ENCODE measurements around the gene SEMA6D.

The SEMA6D gene, protein sequence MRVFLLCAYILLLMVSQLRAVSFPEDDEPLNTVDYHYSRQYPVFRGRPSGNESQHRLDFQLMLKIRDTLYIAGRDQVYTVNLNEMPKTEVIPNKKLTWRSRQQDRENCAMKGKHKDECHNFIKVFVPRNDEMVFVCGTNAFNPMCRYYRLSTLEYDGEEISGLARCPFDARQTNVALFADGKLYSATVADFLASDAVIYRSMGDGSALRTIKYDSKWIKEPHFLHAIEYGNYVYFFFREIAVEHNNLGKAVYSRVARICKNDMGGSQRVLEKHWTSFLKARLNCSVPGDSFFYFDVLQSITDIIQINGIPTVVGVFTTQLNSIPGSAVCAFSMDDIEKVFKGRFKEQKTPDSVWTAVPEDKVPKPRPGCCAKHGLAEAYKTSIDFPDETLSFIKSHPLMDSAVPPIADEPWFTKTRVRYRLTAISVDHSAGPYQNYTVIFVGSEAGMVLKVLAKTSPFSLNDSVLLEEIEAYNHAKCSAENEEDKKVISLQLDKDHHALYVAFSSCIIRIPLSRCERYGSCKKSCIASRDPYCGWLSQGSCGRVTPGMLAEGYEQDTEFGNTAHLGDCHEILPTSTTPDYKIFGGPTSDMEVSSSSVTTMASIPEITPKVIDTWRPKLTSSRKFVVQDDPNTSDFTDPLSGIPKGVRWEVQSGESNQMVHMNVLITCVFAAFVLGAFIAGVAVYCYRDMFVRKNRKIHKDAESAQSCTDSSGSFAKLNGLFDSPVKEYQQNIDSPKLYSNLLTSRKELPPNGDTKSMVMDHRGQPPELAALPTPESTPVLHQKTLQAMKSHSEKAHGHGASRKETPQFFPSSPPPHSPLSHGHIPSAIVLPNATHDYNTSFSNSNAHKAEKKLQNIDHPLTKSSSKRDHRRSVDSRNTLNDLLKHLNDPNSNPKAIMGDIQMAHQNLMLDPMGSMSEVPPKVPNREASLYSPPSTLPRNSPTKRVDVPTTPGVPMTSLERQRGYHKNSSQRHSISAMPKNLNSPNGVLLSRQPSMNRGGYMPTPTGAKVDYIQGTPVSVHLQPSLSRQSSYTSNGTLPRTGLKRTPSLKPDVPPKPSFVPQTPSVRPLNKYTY

DNA sequence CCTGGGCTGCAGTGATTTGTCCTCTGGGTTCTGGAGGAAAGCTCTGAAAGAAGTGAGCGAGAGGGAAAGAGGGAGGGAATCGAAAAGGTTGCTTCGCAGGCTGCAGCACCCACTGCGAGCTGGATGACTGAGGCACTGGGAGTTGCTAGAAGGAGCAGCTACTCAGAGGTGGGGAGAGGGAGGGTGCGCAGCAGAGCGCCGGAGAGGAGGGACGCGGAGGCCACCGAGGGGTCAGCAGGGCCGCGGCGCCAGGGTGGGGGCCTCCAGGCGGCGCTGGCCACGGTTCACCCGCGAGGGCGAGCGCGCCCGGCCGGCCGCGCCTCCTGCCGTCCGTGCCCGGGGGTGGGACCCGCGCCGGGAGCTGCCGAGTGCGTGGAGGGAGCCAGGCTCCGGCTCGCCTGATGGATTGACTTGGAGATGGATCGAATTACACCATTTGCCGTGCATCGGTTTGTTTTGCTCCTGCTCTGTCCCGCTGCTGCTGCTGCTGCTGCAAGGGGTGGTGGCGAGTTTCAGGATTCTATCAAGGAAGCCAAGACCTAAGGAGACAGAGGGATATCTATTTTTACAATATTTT, at the start of gene SEMA6D:
SEMA6D (plus strand) TSS at position 470 of the 577 bp plus-strand sequence. CDS start 42,294 bp downstream, outside the sequence.
- DNase-seq (ENCODE audit: low read depth) = no peak

DNA sequence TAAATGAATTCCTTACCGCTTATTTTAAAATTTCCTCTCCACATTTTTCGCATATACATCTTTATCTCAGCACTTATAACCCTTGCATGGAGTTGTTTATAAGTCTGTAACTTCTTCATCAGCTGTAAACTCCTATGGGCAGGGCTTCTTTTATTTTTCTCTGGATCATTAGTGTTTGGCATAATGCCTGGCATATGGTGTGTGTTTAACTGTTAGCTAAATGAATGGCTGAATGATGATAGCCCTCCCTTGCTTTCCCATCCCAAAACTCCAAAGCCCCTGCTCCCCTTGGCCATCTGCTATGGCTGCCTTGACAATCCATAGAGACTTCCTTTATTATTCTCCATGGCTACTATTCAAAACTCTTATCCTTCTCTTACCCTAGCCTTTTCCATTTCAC, 48.1 kb upstream of the SEMA6D start:
- DNase-seq (ENCODE audit: low read depth) = no peak

DNA sequence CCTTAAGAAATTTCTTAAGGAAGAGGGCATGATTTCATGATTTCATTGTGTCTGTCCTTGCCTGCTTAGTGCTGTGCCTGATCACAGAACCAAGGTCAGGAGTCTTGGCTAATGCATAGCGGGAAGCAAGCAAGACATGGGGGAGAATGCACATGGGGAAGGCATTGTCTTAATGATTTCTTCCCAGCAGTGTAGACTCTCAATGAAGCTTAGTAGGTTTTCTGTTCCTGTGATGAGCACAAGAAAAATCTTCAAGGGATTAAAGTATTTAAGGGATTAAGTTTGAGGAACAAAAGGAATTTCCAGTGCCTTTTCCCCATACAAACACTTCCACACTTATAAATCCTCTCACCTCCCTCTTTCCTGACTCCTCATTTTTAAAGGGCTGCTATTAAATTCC, 46.9 kb upstream of the SEMA6D start:
- no peak for DNase-seq (ENCODE audit: low read depth)

DNA sequence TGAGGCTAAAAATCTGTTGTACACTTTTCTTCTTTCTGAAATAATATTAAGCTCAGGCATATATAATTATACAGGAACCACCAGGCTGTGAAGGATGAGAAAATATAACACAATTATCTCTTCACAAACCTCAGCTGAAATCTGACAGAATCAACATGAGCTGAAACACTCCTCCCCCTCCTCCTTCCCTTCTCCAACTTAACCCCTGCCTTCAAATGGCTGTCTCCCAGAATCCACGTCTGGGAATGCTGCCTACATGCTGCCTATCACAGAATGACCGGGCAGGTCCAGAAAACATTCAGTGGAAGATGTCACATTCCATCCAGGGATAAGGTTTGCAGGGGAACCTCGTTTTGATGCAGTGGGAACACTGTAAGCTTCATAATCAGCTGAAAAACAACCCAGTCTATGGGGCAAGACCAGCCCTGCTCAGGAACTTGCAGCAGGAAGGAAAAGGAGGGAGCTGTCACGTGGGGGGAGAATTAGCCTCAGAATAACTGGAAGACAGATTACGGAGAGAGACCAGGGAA, 44.0 kb upstream of the SEMA6D start:
- no peak for DNase-seq (ENCODE audit: low read depth)

DNA sequence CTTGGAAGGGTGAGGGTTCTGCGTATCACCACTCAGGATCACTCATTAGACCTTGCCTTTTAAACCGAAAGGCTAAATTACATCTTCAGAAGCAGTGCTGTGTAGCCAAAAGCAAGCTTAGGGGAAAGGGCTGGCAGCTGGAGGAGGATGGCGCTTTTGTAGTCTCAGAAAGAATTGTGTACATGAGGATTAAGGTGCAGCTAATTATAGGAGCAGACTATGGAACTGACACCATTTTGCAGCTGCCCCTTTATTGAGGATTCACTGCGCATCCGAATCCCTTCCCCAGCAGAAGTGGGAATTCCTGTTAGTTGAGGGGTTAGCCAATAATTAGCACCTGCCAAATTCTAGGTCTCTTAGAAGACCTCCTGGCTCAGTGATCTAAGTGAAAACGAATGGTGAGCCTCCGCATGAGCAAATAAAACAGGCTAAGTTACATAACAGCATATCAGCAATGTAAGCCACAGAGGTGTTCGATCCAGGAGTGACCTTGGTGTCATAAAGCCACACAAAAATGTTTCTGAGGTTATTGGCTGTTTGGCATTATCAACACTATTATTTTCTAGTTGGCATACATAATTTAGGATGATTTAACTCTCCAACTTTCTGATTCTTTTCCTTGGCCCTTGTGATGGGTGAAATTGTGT, 42.6 kb upstream of the SEMA6D start:
- DNase-seq (ENCODE audit: low read depth) = no peak

DNA sequence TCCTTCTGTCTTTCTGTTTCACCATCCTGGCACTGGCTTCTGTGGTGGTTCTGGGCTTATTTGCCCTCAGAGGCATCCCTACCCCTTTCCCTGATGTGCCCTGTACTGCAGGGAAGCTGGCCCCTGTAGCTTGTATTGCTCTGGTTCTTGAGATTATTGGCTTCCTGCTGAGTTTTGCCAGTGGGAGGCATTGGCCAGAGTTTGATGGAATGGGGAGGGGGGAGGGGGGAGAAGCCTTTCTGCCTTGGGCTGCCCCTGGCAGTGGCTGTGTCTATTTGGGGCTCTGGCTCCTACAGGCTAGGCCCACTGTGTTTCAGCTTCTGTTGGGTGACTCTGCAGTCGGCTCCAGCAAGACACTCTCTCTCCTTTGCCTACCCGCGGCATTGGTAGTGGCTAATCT, 41.6 kb upstream of the SEMA6D start:
- DNase-seq (ENCODE audit: low read depth) = no peak

DNA sequence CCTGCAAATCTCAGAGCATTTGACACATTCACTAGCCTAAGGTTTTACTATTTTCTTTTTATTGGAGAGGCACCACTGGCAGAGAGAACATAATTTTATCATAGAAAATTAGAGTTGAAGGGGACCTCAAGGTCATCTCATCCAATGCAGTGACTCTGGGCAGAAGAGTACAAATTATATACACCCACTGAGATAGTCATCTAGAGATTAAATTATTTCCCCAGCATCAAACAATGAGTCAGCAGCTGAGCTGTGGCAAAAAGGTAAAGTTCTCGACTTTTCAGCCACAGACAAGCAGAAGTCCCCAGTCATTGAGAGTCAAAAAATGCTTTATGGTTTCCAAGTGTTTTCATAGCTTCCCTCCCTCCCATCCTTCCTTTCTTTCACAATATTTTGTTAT, 39.3 kb upstream of the SEMA6D start:
- no peak for DNase-seq (ENCODE audit: low read depth)

DNA sequence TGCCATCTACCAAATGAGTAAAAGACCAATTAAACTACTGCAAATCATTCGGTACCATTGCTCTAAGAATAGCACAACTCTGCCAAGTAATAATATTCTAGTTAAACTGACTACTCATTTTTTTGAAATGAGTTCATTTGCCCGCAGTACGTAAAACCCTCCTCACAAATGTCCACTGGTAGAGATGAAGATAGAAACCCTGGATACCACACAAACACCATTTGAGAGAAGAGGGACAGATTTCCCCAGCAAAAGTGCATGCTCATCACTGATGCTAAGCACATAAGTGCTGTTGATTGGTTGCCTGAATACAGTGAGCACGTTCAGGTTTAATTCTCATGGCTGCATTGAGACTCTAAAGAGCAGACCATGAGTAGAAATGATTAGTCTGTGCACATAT, 34.6 kb upstream of the SEMA6D start:
- DNase-seq (ENCODE audit: low read depth) = no peak

DNA sequence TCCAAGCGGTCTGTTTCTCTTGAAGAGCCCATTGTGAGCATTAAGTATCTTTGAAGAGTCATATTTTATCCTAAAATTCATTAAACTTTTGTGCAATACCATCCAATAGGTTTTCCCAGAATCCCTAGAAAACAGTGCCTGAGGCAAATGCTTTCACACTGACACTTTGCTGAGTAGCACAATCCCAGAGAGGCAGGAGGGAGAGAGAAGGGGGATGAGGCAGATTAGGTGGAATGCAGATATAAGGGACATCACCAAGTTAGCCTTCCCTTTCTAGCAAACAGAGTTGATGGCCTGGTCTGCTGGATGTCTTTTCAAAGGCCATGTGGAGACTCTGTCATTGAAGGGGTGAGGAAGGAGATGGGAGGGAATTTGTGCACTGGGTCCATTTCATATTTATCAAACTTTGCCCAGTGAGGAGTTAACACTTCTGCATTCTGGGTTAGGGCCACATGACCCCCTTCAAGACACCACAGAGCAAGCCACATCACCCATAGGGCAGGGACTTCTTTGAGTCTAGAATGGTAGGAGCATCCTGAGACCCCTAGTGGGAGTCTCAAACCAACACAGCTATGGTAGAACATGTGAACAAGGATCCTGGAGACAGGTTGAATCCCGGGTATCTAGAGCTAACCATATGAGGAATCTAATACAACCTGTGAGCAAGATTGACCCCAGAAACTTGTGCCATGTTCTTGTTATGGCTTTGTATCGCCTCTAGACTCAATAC, 32.0 kb upstream of the SEMA6D start:
- no peak for DNase-seq (ENCODE audit: low read depth)

DNA sequence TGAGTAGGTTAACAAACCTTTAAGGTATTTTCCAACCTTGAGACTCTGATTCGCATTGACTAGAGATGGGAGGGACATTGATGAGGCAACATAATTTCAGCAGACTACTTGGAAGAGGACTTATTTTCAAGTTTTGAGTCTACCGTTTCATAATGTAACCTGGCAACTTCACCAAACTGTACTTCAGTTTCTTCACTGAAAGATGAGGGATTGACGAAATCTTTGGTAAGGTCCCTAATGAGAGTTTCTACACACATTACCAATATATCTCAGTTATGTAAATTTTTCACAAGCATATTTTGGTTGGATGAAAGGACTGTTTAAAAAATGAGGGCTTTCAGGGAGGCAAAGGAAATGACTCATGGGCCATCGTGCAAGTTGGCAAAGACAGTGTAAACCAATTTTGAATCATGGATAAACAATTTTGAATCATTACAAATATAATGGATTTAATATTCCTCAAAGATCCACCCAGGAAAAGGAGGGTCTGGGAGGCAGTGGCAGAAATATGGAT, 28.7 kb upstream of the SEMA6D start:
- DNase-seq (ENCODE audit: low read depth) = no peak

DNA sequence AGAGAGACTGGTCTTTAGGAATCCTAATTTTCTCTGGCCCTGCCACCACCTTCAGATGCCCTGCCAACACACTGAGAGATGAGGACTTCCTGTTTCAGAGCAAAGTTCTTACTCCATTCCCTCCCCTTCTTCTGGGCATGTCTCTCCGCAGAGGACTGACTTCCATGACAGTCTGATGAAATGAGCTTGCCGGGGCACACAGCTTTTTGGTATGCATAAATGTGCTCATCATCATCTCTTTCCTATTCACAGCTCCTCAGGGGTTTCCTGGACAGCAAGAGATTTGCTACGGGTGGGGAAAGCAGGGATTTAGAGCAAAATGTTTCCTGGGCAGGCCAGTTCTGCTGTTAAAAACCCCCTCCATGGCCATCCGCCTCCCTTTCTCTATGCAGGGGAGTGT, 27.6 kb upstream of the SEMA6D start:
- no peak for DNase-seq (ENCODE audit: low read depth)

DNA sequence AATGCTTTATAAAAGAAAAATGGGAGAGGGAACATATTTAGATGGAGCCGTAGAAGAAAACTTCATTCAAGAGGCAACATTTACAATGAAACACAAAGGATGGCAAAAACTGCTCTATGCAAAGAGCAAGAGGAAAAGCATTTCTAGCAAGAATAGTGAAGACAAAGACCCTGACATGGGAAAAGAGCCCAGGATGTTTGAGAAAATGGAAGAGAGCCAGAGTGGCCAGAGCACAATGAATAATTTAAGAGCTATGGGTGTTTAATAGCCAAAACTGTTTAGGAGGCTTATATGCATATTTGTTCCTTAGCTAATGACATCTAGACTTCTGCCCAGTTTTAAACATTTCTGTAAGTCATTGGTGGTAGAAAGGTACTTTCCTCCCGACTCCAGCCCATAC, 25.4 kb upstream of the SEMA6D start:
- DNase-seq (ENCODE audit: low read depth) = no peak

DNA sequence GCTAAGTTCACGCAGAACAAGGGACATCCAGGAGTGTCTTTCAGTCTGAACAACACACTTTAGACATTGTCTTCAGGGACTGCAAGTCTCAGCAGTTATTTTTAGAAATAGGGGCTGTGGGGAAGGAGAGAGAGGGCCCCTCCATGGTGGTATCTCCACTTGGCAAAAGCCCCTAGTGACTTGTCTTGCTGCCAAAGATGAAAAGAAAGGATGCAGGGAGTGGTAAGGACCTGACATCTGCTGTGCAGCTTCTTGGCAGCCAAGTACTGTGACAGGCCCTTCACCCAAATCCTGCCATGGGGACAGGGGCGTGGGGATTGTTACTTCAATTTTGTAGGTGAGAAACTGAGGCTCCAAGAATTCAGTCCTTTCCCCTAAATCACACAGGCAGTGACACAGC, 21.0 kb upstream of the SEMA6D start:
- no peak for DNase-seq (ENCODE audit: low read depth)

DNA sequence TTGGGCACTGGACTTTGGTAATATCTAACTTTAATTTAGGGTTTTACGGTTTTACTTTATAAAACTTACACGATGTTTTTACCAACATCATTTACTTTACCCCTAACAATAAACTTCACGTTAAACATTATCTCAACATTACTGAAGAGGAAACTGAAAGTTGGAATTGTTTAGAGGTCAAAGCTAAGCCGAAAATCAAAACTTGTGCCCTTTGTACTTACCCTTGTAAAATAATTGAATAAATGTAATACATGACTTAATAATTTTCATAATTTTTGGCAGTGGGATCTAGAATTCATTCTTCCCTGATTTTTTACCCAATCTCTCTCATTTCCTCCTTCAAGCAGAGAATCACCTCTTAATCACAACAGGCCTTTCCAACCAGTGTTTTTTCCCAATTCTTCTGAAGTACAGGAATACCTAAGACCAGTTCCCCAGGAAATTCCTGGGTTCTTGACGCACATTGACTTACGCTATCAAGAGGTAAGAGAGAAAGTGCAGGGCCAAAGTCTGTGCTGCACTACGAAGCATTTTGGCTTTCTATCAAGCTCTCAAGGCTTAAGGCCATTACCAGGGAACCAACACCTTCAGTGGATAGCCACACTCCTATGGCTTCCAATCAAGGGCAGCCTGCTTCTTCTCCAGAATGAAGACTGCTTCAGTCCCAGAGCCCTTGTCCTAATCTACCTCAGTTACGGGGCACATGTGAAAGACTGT, 11.9 kb upstream of the SEMA6D start:
- DNase-seq (ENCODE audit: low read depth) = no peak

DNA sequence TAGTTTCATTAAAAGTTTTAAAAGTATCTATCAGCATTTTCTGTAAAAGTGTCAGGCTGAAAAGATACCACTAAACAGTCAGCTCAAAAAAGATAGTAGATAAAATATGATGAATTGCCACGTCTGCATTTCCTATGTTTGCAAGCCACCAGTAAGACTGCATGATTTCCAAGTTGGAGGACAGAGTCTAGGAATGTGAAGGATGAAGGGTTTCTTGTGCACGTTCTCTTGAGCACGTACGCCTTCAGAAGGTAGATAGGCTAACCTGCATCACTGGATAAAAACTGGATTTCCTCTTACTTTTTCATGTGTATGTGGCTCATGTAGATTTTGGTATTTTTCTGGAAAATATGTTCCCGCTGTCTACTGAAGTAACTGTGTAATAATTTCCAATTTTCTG, 9.9 kb upstream of the SEMA6D start:
- DNase-seq (ENCODE audit: low read depth) = no peak

DNA sequence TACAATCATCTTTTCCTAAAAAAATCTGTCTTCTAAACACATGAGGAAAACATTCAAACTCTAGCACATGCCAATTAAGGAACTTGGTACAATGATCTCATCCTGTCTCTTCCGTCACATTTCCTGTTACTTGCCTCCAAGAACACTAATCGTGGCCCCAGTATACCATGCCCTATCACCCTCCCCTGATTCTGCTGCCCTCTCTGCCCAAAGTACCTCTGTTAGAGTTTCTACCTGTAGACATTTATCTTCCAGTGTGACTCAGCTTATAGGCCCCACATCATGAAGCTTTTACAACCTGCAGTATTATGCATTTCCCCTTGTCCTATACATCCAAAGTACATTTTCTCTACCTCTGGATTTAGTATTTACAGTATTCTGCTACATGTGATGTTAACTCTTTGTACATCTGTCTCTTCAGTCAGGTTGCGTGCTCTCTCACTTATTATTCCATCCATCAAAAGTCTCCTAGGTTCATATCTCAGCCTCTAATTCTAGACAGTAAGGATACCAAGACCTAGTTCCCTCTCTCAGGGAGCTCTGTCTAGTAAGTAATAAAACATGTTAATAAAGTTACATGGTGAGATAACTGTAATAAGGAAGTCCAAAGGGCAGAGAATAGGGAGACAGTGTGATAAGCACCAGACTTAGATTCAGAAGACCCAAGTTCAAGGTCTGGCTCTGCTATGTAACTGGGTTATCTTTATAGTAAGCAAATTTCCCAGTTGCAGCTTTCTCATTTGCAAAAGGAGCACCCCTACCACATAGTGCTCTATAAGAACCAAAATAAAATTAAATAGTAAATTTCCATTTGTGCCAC, 8.9 kb upstream of the SEMA6D start:
- no peak for DNase-seq (ENCODE audit: low read depth)

DNA sequence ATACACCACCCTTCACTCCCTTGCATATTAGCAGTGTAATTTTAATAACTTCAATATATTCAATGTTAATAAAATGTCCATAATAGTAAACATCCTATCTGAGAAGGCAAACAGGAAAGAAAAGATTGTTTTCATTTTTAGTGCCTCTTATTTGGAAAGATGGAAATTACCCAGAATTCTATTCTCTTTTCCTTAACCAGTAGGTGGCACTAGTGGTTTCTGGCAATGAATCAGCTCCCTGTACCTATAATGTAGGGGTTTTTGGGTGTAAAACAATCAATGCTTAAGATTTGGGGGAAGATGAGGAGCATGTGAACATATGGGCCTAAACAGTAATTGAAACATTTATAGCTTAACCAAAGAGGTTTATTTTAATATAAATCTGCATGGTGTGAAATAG, 5.7 kb upstream of the SEMA6D start:
- no peak for DNase-seq (ENCODE audit: low read depth)

DNA sequence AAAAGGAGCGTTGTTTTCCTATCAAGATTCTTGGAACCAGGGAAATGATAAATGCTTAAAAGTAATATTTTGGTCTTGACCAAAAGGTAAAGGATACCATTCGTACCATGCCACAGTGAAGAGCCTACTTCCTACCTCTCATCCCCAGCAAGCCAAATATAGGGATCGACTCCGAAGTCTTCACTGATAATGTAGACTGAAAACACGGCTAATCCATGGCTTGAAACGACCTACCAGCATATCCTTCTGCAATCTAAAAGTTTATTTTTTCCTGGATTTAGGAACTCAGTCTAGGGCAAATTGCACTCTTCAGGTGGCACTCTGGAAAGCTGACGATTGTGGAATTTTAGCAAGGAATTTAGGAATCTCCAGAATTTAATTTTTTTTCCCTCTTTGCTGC, 1.9 kb upstream of the SEMA6D start:
- DNase-seq (ENCODE audit: low read depth) = no peak

DNA sequence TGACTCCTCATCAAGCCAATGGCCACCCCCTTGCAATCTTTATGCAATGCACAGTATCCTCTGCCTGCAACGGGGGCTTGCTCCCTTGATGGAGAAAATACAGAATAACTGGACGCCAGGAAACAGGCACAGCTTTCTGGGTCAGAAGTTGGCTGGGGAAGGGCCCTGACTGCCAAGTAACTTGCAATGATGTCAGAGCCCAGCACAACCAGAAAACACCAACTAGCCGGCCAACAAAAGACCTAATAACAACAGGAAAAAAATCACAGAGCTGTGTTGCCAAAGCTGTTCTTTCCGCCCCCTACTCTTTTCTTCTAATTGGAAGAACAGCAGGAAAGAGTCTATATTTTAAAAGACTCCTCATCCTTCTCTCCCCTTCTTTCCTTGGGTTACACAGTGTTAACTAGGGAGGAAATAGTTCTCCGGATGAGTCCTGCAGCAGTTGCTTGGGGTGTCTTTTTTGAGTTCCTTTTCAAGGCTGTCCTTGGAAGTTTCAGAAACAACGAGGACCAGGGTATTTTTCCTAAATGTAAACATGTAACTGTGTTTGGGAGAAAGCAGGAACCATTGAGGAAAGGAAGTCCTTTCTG, 1.4 kb upstream of the SEMA6D start:
- DNase-seq (ENCODE audit: low read depth) = no peak

Data from stimulated activated CD8-positive, alpha-beta memory T cell treated with anti-CD3 and anti-CD28 coated beads, Interleukin-7, amount 100 ng/mL, for 24 hours (primary cell).